RWPE2 (cell line): ENCODE results near the gene KRTAP10-9.
"Not testable (repeated sequence)": the region's sequence is repeated elsewhere in the genome, so short reads cannot be mapped to it uniquely, and the experiment has no call there.

Experiments
- ATAC-seq: fragments of 200-7000 bp; cut with Tn5 transposase; 3 replicates; pipeline ENCODE4 v1.9.1; 2021; ENCODE audit warnings: low read depth
- DNase-seq: peaks from one replicate; pipeline ENCODE4 v3.0.0-alpha.2; 2020; ENCODE audit warnings: low spot score
- H3K27ac ChIP-seq: fragments of 450-650 bp; 2 replicates; pipeline ENCODE4 v1.5.1; 2017; ENCODE audit warnings: mild to moderate bottlenecking; ENCODE audit not compliant: poor library complexity, severe bottlenecking
- H3K27me3 ChIP-seq: fragments of 250-450 bp; sonication (Bioruptor Pico); 2 replicates; pipeline ENCODE4 v1.5.1; 2021; ENCODE audit warnings: mild to moderate bottlenecking, moderate library complexity; ENCODE audit not compliant: insufficient read depth, poor library complexity, severe bottlenecking
- H3K36me3 ChIP-seq: fragments of 250-450 bp; sonication (Bioruptor Pico); 2 replicates; pipeline ENCODE4 v1.5.1; 2020; ENCODE audit warnings: low read depth, mild to moderate bottlenecking, moderate library complexity
- H3K4me1 ChIP-seq: fragments of 250-450 bp; sonication (Bioruptor Pico); 2 replicates; pipeline ENCODE4 v1.5.1; 2021; ENCODE audit warnings: mild to moderate bottlenecking, moderate library complexity; ENCODE audit not compliant: insufficient read depth, poor library complexity, severe bottlenecking
- H3K4me3 ChIP-seq: fragments of 250-450 bp; sonication (Bioruptor Pico); 2 replicates; pipeline ENCODE4 v1.5.1; 2021; ENCODE audit warnings: mild to moderate bottlenecking, moderate library complexity; ENCODE audit not compliant: severe bottlenecking
- H3K9me3 ChIP-seq: fragments of 250-450 bp; sonication (Bioruptor Pico); 2 replicates; pipeline ENCODE4 v1.5.1; 2021; ENCODE audit warnings: mild to moderate bottlenecking, moderate library complexity; ENCODE audit not compliant: severe bottlenecking
- TF ChIP-seq, protein P1 (sequence below): fragments of 450-650 bp; IDR thresholded peaks from one replicate; pipeline ENCODE4 v1.5.1; 2017; ENCODE audit warnings: mild to moderate bottlenecking, moderate library complexity; ENCODE audit not compliant: poor library complexity, severe bottlenecking

The KRTAP10-9 gene

DNA sequence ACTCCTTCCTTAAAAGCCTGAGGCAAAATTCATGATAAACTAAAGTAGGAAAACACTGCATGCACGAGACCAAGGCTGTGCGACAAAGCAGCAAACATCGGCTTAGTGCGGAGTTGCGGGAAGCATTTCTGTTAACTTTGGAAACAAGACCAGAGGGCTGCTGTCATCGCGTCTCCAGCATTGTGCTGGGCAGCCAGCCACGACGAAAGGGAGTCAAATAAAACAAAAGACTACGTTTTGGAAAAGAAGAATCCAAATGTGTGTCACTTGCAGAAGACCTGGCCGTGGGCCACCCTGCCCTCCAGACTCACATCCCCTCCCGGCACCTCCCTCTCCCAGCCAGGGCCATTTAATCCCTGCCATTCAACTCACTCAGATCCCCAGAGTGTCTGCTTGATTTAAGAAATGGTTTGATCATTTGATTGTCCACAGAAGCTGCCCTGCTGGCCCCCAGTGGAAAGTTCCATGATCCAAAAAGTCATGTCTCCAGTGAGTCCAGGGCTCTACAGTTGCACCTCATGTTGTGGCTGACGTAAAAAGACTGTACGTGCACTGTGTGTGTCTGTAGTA lies 16.9 kb downstream of the KRTAP10-9 start:
- ATAC-seq (no peak), DNase-seq (no peak)
- Histone ChIP-seq H3K4me1 (no peaks in the 10 kb centered on the region), H3K4me3 (no peak overlapping the region), H3K27ac (no peak overlapping the region), H3K36me3 (no peaks in the 10 kb centered on the region), H3K27me3 (no peaks in the 10 kb centered on the region), H3K9me3 (no peaks in the 10 kb centered on the region)
- TF ChIP-seq, protein P1, sequence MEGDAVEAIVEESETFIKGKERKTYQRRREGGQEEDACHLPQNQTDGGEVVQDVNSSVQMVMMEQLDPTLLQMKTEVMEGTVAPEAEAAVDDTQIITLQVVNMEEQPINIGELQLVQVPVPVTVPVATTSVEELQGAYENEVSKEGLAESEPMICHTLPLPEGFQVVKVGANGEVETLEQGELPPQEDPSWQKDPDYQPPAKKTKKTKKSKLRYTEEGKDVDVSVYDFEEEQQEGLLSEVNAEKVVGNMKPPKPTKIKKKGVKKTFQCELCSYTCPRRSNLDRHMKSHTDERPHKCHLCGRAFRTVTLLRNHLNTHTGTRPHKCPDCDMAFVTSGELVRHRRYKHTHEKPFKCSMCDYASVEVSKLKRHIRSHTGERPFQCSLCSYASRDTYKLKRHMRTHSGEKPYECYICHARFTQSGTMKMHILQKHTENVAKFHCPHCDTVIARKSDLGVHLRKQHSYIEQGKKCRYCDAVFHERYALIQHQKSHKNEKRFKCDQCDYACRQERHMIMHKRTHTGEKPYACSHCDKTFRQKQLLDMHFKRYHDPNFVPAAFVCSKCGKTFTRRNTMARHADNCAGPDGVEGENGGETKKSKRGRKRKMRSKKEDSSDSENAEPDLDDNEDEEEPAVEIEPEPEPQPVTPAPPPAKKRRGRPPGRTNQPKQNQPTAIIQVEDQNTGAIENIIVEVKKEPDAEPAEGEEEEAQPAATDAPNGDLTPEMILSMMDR, result no peak

DNA sequence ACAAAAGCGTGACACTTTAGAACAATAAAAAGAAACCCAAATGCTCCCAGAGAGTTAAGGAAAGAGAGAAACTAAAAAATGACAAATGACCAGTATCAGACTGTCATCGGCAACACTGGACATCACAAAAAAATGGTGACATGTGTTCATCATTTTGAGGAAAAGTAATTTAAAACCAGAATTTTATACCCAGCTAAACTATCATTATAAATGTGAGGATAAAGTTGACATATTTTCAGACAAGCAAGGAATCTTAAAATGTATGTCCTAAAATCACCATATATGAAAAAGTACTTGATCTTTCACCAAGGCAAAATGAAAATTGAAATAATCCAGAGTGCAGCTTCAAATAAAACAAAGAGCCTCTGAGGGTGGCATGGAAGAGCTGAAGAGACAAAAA lies 18.0 kb downstream of the KRTAP10-9 start:
- TF ChIP-seq, protein P1, result no peak
- H3K36me3 ChIP-seq, result no peaks in the 10 kb centered on the region
- H3K27ac ChIP-seq, result no peak overlapping the region
- DNase-seq (no peak), ATAC-seq (no peak)
- no peak overlapping the region for H3K4me3 ChIP-seq
- H3K4me1 ChIP-seq, result no peaks in the 10 kb centered on the region
- no peaks in the 10 kb centered on the region for H3K27me3 ChIP-seq
- H3K9me3 ChIP-seq, result no peaks in the 10 kb centered on the region

GRCh38 chr21:44646366-44647221 lies 19.7 kb downstream of the KRTAP10-9 start, which contains the start of gene KRTAP10-11:
Gene KRTAP10-11 (plus strand): TSS chr21:44646414. CDS start chr21:44646459, 45 bp downstream.
- not testable (repeated sequence) for H3K27ac ChIP-seq, H3K4me3 ChIP-seq, H3K27me3 ChIP-seq, H3K36me3 ChIP-seq, ATAC-seq, H3K9me3 ChIP-seq, H3K4me1 ChIP-seq, DNase-seq

DNA sequence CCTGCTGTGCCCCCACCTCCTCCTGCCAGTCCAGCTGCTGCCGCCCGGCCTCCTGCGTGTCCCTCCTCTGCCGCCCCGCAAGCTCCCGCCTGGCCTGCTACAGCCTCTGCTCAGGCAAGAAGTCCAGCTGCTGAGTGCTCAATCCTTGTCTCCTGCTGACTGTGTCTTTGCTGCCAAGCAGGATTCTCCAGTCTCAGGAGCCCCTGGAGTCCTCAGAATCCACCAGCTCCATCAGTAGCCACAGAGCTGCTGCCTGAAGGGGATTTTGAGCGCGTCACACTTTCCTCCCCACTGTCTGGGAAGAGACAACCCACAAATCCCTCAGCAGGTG lies 20.3 kb downstream of the KRTAP10-9 start:
- DNase-seq (no peak), ATAC-seq (no peak)
- TF ChIP-seq, protein P1, result no peak
- Histone ChIP-seq H3K36me3 (no peaks in the 10 kb centered on the region), H3K4me3 (no peak overlapping the region), H3K4me1 (no peaks in the 10 kb centered on the region), H3K9me3 (no peaks in the 10 kb centered on the region), H3K27ac (no peak overlapping the region), H3K27me3 (no peaks in the 10 kb centered on the region)

DNA sequence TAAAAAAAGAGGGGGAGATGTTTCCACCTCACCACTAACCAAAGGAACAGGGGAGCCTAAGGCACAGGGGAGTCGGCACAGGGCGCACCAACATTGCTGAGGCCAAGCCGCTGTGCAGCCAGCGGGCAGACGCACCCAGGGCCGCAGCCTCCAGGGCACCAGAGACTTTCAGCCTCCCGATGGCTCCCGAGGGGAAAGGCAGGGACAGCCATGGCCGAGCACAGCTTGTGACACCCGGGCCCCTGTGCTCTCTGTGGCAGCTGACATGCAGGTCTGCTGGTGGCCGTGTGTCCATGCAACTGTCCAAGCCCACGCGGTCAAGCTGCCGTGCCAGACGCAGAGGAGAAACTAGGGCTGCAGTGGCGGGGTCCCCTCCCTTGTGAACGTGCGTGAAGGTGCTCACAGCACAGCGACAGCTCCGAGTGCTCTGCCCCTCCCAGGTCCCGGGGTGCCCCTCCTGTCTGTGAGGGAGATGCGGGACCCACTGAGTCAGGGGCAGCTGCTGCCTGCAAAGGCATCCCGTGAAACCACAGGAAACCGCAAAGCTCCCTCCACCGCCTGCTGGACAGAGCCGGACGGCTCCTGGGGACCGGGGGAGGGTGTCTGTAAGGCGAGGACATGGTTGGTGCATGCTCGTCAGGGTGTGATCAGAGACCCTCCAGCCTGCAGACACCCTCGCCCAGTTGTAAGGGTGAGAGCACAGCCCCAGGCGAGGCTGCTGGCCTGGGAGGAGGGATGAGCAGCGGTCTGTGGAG lies 21.8 kb downstream of the KRTAP10-9 start:
- Histone ChIP-seq H3K4me3 (no peak overlapping the region), H3K27ac (no peak overlapping the region), H3K27me3 (no peaks in the 10 kb centered on the region), H3K4me1 (no peaks in the 10 kb centered on the region), H3K9me3 (no peaks in the 10 kb centered on the region), H3K36me3 (no peaks in the 10 kb centered on the region)
- ATAC-seq (no peak), DNase-seq (no peak)
- TF ChIP-seq, protein P1, result no peak
